Measurements from ENCODE around the gene HMCN2.
"Not testable (repeated sequence)": the region's sequence is repeated elsewhere in the genome, so short reads cannot be mapped to it uniquely, and the experiment has no call there.

The HMCN2 gene

GRCh38 chr9:130433168-130433946 is 167.8 kb downstream of the HMCN2 start:
- peak overlapping the region; percentile 28 for H3K4me3 ChIP-seq (replicated peaks; ENCODE audit: low read depth, low read length)
- peak; percentile 39 for TF ChIP-seq CTCF (IDR thresholded peaks at IDR 0.05; ENCODE audit: low read depth, low read length, missing control alignments)
- DNase-seq (ENCODE audit: extremely low read depth, low read depth): no peak

- no peak overlapping the region for H3K4me3 ChIP-seq (replicated peaks; ENCODE audit: low read depth, low read length)
- TF ChIP-seq CTCF (IDR thresholded peaks at IDR 0.05; ENCODE audit: low read depth, low read length, missing control alignments): no peak
- DNase-seq (ENCODE audit: extremely low read depth, low read depth): no peak
These were observed 168.3 kb downstream of the HMCN2 start for GRCh38 chr9:130433947-130434262.

GRCh38 chr9:130434656-130435055 is 169.1 kb downstream of the HMCN2 start:
- not testable (repeated sequence) for H3K4me3 ChIP-seq (replicated peaks; ENCODE audit: low read depth, low read length); DNase-seq (ENCODE audit: extremely low read depth, low read depth)

- no peak for DNase-seq (ENCODE audit: extremely low read depth, low read depth)
- no peak overlapping the region for H3K4me3 ChIP-seq (replicated peaks; ENCODE audit: low read depth, low read length)
- TF ChIP-seq CTCF (IDR thresholded peaks at IDR 0.05; ENCODE audit: low read depth, low read length, missing control alignments): no peak
These were observed 171.6 kb downstream of the HMCN2 start for GRCh38 chr9:130437011-130437789.

- TF ChIP-seq CTCF (IDR thresholded peaks at IDR 0.05; ENCODE audit: low read depth, low read length, missing control alignments): no peak
These were observed 172.9 kb downstream of the HMCN2 start for GRCh38 chr9:130438382-130438981.

GRCh38 chr9:130441031-130441430 is 175.5 kb downstream of the HMCN2 start:
- H3K4me3 ChIP-seq (replicated peaks; ENCODE audit: low read depth, low read length): no peak overlapping the region
- no peak for DNase-seq (ENCODE audit: extremely low read depth, low read depth)
- no peak for TF ChIP-seq CTCF (IDR thresholded peaks at IDR 0.05; ENCODE audit: low read depth, low read length, missing control alignments)

More at GRCh38 chr9:130438382-130438981, 172.9 kb downstream of the HMCN2 start:
- no peak overlapping the region for H3K4me3 ChIP-seq (replicated peaks; ENCODE audit: low read depth, low read length)
- DNase-seq (ENCODE audit: extremely low read depth, low read depth): no peak

Data from HFF-Myc (cell line).